22Rv1 (cell line): Measurements from ENCODE around the gene KLHL8.

Experiments used
- CTCF ChIP-seq: fragments of 450-650 bp; IDR thresholded peaks from 2 replicates; pipeline ENCODE4 v1.5.1; 2017; ENCODE audit warnings: mild to moderate bottlenecking
- ZFX ChIP-seq: fragments of 450-650 bp; IDR thresholded peaks from 2 replicates; pipeline ENCODE4 v1.6.1; 2017; ENCODE audit warnings: antibody characterized with exemption, borderline replicate concordance

GRCh38 chr4:87262886-87263285, 42.5 kb upstream of the KLHL8 start:
- TF ChIP-seq CTCF (no peak), ZFX (no peak)
